ENCODE data around the gene APMAP. TPM values are rescaled to one million over a fixed set of nuclear protein-coding genes. Genes with fewer than 3 reads are reported as not detected.

Gene APMAP
- total RNA-seq, 4 donors from 2014 or later = 19.0 to 40.9 (median 31.6) TPM

GRCh38 chr20:24966317-24967012 is 26.1 kb downstream of the APMAP start:
- Histone ChIP-seq H3K27me3 (no peaks in the 10 kb centered on the region), H3K9me3 (no peaks in the 10 kb centered on the region), H3K36me3 (peaks cover 0 to 71% (median 0%) of the 10 kb centered on the region in 3 donors), H3K4me1 (no peaks in the 10 kb centered on the region), H3K27ac (no peak overlapping the region), H3K4me3 (no peak overlapping the region)
- DNase-seq = no peak
- TF ChIP-seq CTCF (IDR thresholded peaks at IDR 0.05) = no peak
- TF ChIP-seq POLR2A (IDR thresholded peaks at IDR 0.05) = no peak

- Histone ChIP-seq H3K36me3 (peaks cover 0 to 71% (median 0%) of the 10 kb centered on the region in 3 donors), H3K9me3 (no peaks in the 10 kb centered on the region), H3K27ac (no peak overlapping the region), H3K4me1 (no peaks in the 10 kb centered on the region), H3K27me3 (no peaks in the 10 kb centered on the region), H3K4me3 (no peak overlapping the region)
- TF ChIP-seq CTCF (IDR thresholded peaks at IDR 0.05) = no peak
- TF ChIP-seq POLR2A (IDR thresholded peaks at IDR 0.05) = no peak
- DNase-seq = no peak
These were observed 27.3 kb downstream of the APMAP start for GRCh38 chr20:24965065-24965919.

GRCh38 chr20:24964506-24964840 is 28.1 kb downstream of the APMAP start:
- H3K27ac ChIP-seq = no peak overlapping the region
- H3K4me1 ChIP-seq = no peaks in the 10 kb centered on the region
- no peaks in the 10 kb centered on the region for H3K9me3 ChIP-seq
- no peak for TF ChIP-seq POLR2A (IDR thresholded peaks at IDR 0.05)
- no peak for TF ChIP-seq CTCF (IDR thresholded peaks at IDR 0.05)
- peaks cover 0 to 71% (median 0%) of the 10 kb centered on the region in 3 donors for H3K36me3 ChIP-seq
- no peak for DNase-seq
- no peaks in the 10 kb centered on the region for H3K27me3 ChIP-seq
- H3K4me3 ChIP-seq = no peak overlapping the region

- Histone ChIP-seq H3K9me3 (no peaks in the 10 kb centered on the region), H3K27me3 (no peaks in the 10 kb centered on the region)
- no peak for DNase-seq
These were observed 28.7 kb downstream of the APMAP start for GRCh38 chr20:24963672-24964505.

More at GRCh38 chr20:24963672-24964505, 28.7 kb downstream of the APMAP start:
- no peak for TF ChIP-seq CTCF (IDR thresholded peaks at IDR 0.05)
- no peak for TF ChIP-seq POLR2A (IDR thresholded peaks at IDR 0.05)
- H3K36me3 ChIP-seq = peaks cover 0 to 66% (median 0%) of the 10 kb centered on the region in 3 donors
- no peak overlapping the region for H3K27ac ChIP-seq
- no peaks in the 10 kb centered on the region for H3K4me1 ChIP-seq
- H3K4me3 ChIP-seq = no peak overlapping the region
